Thymus (tissue), 11 donors: ENCODE results near the gene TNS3. TPM values are rescaled to one million over a fixed set of nuclear protein-coding genes. Genes with fewer than 3 reads are reported as not detected.

Source experiments
- DNase-seq, 9 donors: peaks; one replicate each; pipeline ENCODE4 v3.0.0-alpha.2; 2013; ENCODE audit warnings: low spot score in 9 of 9, low read depth in 6 of 9, missing footprints in 1 of 9
- H3K27ac ChIP-seq, 2 donors: one replicate each; pipeline ENCODE4 v1.5.1; 2013; ENCODE audit warnings: control low read depth in 1 of 2, low read depth in 1 of 2, low read length in 1 of 2, mild to moderate bottlenecking in 1 of 2, moderate library complexity in 1 of 2
- H3K27me3 ChIP-seq, 2 donors: one replicate each; pipeline ENCODE4 v1.5.1; 2013; ENCODE audit warnings: low read length in 1 of 2; ENCODE audit not compliant: control insufficient read depth in 2 of 2, insufficient read depth in 1 of 2
- H3K36me3 ChIP-seq, 2 donors: one replicate each; pipeline ENCODE4 v1.5.1; 2013; ENCODE audit warnings: low read length in 1 of 2, mild to moderate bottlenecking in 1 of 2, moderate library complexity in 1 of 2; ENCODE audit not compliant: control insufficient read depth in 2 of 2, insufficient read depth in 2 of 2
- H3K4me1 ChIP-seq, 2 donors: one replicate each; pipeline ENCODE4 v1.5.1; 2013; ENCODE audit warnings: low read length in 2 of 2; ENCODE audit not compliant: control insufficient read depth in 2 of 2, insufficient read depth in 2 of 2
- H3K4me3 ChIP-seq, 2 donors: one replicate each; pipeline ENCODE4 v1.5.1; 2013; ENCODE audit warnings: low read length in 2 of 2, control low read depth in 1 of 2, mild to moderate bottlenecking in 1 of 2
- H3K9me3 ChIP-seq, 2 donors: one replicate each; pipeline ENCODE4 v1.5.1; 2013; ENCODE audit warnings: low read length in 1 of 2, mild to moderate bottlenecking in 1 of 2; ENCODE audit not compliant: control insufficient read depth in 2 of 2, insufficient read depth in 1 of 2
- WGBS: extraction: QIAGEN DNeasy Blood & Tissue Kit; methylation state at CpG from one replicate; pipeline ENCODE4 v1.1.7; 2013; 5-methylcytosine and 5-hydroxymethylcytosine counted together
- polyA plus RNA-seq: library from polyadenylated mRNA; stranded (reverse); fragments of 200-250 nt; gene quantifications from one replicate; pipeline ENCODE4 v1.2.3, GENCODE V29; 2013
- total RNA-seq: library from RNA; stranded (reverse); fragments of 120-200 nt; gene quantifications from one replicate; pipeline ENCODE4 v1.2.4, GENCODE V29; 2013
- donor health status: healthy.

Gene TNS3
- total and polyA plus RNA-seq, 2 donors = 5.9 to 6.2 TPM

- H3K4me1 ChIP-seq = peaks cover 0 to 8% of the 10 kb centered on the region in 2 donors
- H3K36me3 ChIP-seq = no peaks in the 10 kb centered on the region
- no peaks in the 10 kb centered on the region for H3K9me3 ChIP-seq
- no peak overlapping the region for H3K4me3 ChIP-seq
- WGBS = 97% methylated on average over 17 of the region's 17 CpGs
- no peaks in the 10 kb centered on the region for H3K27me3 ChIP-seq
- no peak for DNase-seq
- H3K27ac ChIP-seq = no peak overlapping the region
Measured at GRCh38 chr7:47439181-47439667, 142.7 kb downstream of the TNS3 start.

- DNase-seq = peak in 1 of 9 donors; percentile 36
- H3K9me3 ChIP-seq = no peaks in the 10 kb centered on the region
- no peaks in the 10 kb centered on the region for H3K27me3 ChIP-seq
- H3K36me3 ChIP-seq = no peaks in the 10 kb centered on the region
- WGBS = 76% methylated on average over 5 of the region's 5 CpGs
- no peak overlapping the region for H3K27ac ChIP-seq
- peaks cover 0 to 8% of the 10 kb centered on the region in 2 donors for H3K4me1 ChIP-seq
- no peak overlapping the region for H3K4me3 ChIP-seq
Measured at GRCh38 chr7:47438411-47439029, 143.4 kb downstream of the TNS3 start.

GRCh38 chr7:47435889-47436312, 146.0 kb downstream of the TNS3 start:
- no peak for DNase-seq
- H3K27me3 ChIP-seq = no peaks in the 10 kb centered on the region
- peaks cover 0 to 8% of the 10 kb centered on the region in 2 donors for H3K4me1 ChIP-seq
- no peaks in the 10 kb centered on the region for H3K9me3 ChIP-seq
- WGBS = 84% methylated on average over 5 of the region's 5 CpGs
- no peaks in the 10 kb centered on the region for H3K36me3 ChIP-seq
- H3K4me3 ChIP-seq = no peak overlapping the region
- H3K27ac ChIP-seq = no peak overlapping the region

GRCh38 chr7:47433564-47433895, 148.4 kb downstream of the TNS3 start:
- DNase-seq = no peak
- Histone ChIP-seq H3K27me3 (no peaks in the 10 kb centered on the region), H3K36me3 (no peaks in the 10 kb centered on the region), H3K27ac (no peak overlapping the region), H3K4me1 (peaks cover 0 to 3% of the 10 kb centered on the region in 2 donors), H3K9me3 (no peaks in the 10 kb centered on the region), H3K4me3 (no peak overlapping the region)
- WGBS = 93% methylated on average over 2 of the region's 2 CpGs

DNA sequence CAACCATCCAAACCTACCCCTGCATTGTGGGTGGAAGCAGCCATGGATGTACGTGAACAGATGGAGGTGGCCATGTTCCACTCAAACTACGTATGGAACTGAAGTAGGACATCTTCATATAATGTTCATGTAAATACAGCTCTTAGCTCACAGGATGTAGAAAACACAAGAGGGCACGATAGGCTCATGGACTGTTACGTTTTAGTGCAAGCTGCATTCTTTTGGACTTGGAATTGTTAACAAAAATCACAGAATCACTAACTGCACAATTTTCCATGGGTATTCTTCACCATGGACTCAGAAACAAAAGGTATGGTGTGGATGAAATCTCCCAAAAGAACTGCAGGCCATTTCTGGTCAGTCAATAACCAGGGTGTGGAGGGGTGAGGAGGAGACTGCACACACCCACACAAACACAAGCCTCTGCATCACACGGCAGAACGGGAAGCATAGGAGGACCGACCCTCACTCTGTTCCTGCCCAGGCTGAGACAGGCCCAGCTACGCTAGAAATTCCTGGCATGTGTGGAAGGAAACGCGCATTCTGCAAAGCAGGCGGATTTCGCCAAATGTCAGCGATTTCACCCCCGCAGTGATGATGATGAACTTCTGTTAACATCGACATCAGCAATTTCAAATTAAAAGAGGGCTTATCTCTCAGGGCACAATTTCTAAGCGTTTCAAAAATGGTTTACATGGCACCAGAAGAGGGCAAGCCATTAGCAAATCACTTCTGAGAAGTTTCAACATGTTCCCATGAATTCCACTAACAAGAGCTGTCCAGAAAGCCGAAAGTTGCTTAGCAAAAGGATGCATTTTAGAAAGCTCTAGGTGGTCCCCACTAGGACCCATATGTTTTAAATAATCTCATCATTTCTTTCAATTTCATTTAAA, 149.0 kb downstream of the TNS3 start:
- H3K9me3 ChIP-seq = no peaks in the 10 kb centered on the region
- H3K4me1 ChIP-seq = no peaks in the 10 kb centered on the region
- no peak for DNase-seq
- H3K27me3 ChIP-seq = no peaks in the 10 kb centered on the region
- WGBS = 93% methylated on average over 17 of the region's 17 CpGs
- H3K27ac ChIP-seq = no peak overlapping the region
- H3K36me3 ChIP-seq = no peaks in the 10 kb centered on the region
- H3K4me3 ChIP-seq = no peak overlapping the region

- Histone ChIP-seq H3K4me1 (no peaks in the 10 kb centered on the region), H3K27me3 (no peaks in the 10 kb centered on the region), H3K27ac (no peak overlapping the region), H3K36me3 (no peaks in the 10 kb centered on the region), H3K9me3 (no peaks in the 10 kb centered on the region), H3K4me3 (no peak overlapping the region)
- WGBS = 96% methylated on average over 6 of the region's 6 CpGs
- DNase-seq = no peak
Measured at GRCh38 chr7:47430422-47430821, 151.5 kb downstream of the TNS3 start.

GRCh38 chr7:47428768-47429472, 153.0 kb downstream of the TNS3 start:
- DNase-seq = no peak
- no peak overlapping the region for H3K27ac ChIP-seq

GRCh38 chr7:47428052-47428767, 153.7 kb downstream of the TNS3 start:
- H3K36me3 ChIP-seq = no peaks in the 10 kb centered on the region
- H3K4me3 ChIP-seq = no peak overlapping the region
- H3K27me3 ChIP-seq = no peaks in the 10 kb centered on the region
- H3K27ac ChIP-seq = no peak overlapping the region
- 95% methylated on average over 12 of the region's 12 CpGs for WGBS
- H3K9me3 ChIP-seq = no peaks in the 10 kb centered on the region
- no peak for DNase-seq
- H3K4me1 ChIP-seq = no peaks in the 10 kb centered on the region

More at GRCh38 chr7:47428768-47429472, 153.0 kb downstream of the TNS3 start:
- no peaks in the 10 kb centered on the region for H3K36me3 ChIP-seq
- H3K4me3 ChIP-seq = no peak overlapping the region
- no peaks in the 10 kb centered on the region for H3K4me1 ChIP-seq
- H3K9me3 ChIP-seq = no peaks in the 10 kb centered on the region
- no peaks in the 10 kb centered on the region for H3K27me3 ChIP-seq
- 98% methylated on average over 10 of the region's 10 CpGs for WGBS
